ENCODE results near the gene PTPRM.

Gene PTPRM

DNA sequence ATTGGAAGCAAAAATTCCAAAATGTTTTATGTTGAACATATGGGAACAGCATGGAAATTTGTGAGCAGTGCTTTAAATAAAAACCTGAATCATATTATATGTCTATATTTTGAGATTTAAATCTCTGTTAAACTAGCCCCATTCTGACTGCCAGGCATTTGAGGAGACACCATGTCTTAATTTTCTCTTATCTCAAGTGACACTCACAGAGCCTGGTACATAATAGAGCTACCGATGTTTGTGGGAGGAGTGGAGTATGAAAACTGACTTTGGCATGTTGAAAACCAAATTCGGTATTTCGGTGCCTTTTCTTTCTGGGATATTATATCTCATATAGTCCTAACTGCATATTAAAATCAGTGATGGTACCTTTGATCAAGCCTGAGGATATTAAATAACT, 124.1 kb downstream of the PTPRM start:
- TF ChIP-seq TOX (CRISPR knock-in tag; IDR thresholded peaks at IDR 0.05; ENCODE audit: borderline replicate concordance) (no peak), BACH2 (CRISPR knock-in tag; IDR thresholded peaks at IDR 0.05; ENCODE audit: borderline replicate concordance) (no peak), ISL1 (CRISPR knock-in tag; IDR thresholded peaks at IDR 0.05) (no peak), ZC3H10 (CRISPR knock-in tag; IDR thresholded peaks at IDR 0.05) (no peak), ZNF70 (CRISPR knock-in tag; IDR thresholded peaks at IDR 0.05) (no peak), GLIS3 (CRISPR knock-in tag; IDR thresholded peaks at IDR 0.05) (no peak), TCF4 (CRISPR knock-in tag; IDR thresholded peaks at IDR 0.05; ENCODE audit: borderline replicate concordance) (no peak), POU6F1 (CRISPR knock-in tag; IDR thresholded peaks at IDR 0.05; ENCODE audit: borderline replicate concordance, low read depth) (no peak), ZFP30 (CRISPR knock-in tag; IDR thresholded peaks at IDR 0.05) (no peak), PPARA (CRISPR knock-in tag; IDR thresholded peaks at IDR 0.05; ENCODE audit: borderline replicate concordance) (no peak), ARNTL (CRISPR knock-in tag; IDR thresholded peaks at IDR 0.05; ENCODE audit: borderline replicate concordance, low read depth) (no peak), CSRNP3 (CRISPR knock-in tag; IDR thresholded peaks at IDR 0.05) (no peak), ESRRG (CRISPR knock-in tag; IDR thresholded peaks at IDR 0.05) (no peak), ZFP3 (CRISPR knock-in tag; IDR thresholded peaks at IDR 0.05) (no peak), SNAI2 (CRISPR knock-in tag; IDR thresholded peaks at IDR 0.05) (no peak), OSR1 (CRISPR knock-in tag; IDR thresholded peaks at IDR 0.05) (no peak), ZNF8 (CRISPR knock-in tag; IDR thresholded peaks at IDR 0.05) (no peak), ZNF565 (CRISPR knock-in tag; conservative IDR thresholded peaks at IDR 0.05; ENCODE audit: low read depth) (no peak), CSDC2 (CRISPR knock-in tag; IDR thresholded peaks at IDR 0.05) (no peak)
- TF ChIP-seq, protein P1, sequence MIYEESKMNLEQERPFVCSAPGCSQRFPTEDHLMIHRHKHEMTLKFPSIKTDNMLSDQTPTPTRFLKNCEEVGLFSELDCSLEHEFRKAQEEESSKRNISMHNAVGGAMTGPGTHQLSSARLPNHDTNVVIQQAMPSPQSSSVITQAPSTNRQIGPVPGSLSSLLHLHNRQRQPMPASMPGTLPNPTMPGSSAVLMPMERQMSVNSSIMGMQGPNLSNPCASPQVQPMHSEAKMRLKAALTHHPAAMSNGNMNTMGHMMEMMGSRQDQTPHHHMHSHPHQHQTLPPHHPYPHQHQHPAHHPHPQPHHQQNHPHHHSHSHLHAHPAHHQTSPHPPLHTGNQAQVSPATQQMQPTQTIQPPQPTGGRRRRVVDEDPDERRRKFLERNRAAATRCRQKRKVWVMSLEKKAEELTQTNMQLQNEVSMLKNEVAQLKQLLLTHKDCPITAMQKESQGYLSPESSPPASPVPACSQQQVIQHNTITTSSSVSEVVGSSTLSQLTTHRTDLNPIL (CRISPR knock-in tag; IDR thresholded peaks at IDR 0.05; ENCODE audit: low read depth): no peak
- ATAC-seq: no peak

DNA sequence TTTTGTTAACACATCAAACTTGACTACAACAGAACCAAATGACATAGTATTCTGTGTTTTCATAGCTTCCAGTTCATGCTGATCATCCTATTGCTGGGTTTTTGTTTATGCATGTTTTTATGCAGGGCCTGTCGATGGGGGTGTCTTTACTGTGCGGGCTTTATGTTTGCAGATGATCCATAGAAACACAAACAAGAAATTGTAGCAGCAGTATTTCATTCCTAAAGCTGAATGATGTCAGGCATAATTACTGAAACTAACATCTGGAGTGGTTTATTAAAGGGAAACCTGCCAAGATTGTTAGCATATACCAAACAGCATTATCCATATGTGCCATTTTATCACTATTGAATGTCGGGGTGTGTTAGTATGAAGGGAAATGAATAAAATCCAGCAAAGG, 129.7 kb downstream of the PTPRM start:
- ATAC-seq: no peak
- TF ChIP-seq ZNF70 (CRISPR knock-in tag; IDR thresholded peaks at IDR 0.05) (no peak), TCF4 (CRISPR knock-in tag; IDR thresholded peaks at IDR 0.05; ENCODE audit: borderline replicate concordance) (no peak), POU6F1 (CRISPR knock-in tag; IDR thresholded peaks at IDR 0.05; ENCODE audit: borderline replicate concordance, low read depth) (no peak), TOX (CRISPR knock-in tag; IDR thresholded peaks at IDR 0.05; ENCODE audit: borderline replicate concordance) (no peak), ZNF565 (CRISPR knock-in tag; conservative IDR thresholded peaks at IDR 0.05; ENCODE audit: low read depth) (no peak), ARNTL (CRISPR knock-in tag; IDR thresholded peaks at IDR 0.05; ENCODE audit: borderline replicate concordance, low read depth) (no peak), SNAI2 (CRISPR knock-in tag; IDR thresholded peaks at IDR 0.05) (no peak), ESRRG (CRISPR knock-in tag; IDR thresholded peaks at IDR 0.05) (no peak), TSHZ2 (CRISPR knock-in tag; IDR thresholded peaks at IDR 0.05) (no peak), GLIS3 (CRISPR knock-in tag; IDR thresholded peaks at IDR 0.05) (no peak), OSR1 (CRISPR knock-in tag; IDR thresholded peaks at IDR 0.05) (no peak)
- TF ChIP-seq, protein P2, sequence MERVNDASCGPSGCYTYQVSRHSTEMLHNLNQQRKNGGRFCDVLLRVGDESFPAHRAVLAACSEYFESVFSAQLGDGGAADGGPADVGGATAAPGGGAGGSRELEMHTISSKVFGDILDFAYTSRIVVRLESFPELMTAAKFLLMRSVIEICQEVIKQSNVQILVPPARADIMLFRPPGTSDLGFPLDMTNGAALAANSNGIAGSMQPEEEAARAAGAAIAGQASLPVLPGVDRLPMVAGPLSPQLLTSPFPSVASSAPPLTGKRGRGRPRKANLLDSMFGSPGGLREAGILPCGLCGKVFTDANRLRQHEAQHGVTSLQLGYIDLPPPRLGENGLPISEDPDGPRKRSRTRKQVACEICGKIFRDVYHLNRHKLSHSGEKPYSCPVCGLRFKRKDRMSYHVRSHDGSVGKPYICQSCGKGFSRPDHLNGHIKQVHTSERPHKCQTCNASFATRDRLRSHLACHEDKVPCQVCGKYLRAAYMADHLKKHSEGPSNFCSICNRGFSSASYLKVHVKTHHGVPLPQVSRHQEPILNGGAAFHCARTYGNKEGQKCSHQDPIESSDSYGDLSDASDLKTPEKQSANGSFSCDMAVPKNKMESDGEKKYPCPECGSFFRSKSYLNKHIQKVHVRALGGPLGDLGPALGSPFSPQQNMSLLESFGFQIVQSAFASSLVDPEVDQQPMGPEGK (CRISPR knock-in tag; IDR thresholded peaks at IDR 0.05; ENCODE audit: borderline replicate concordance): no peak
- TF ChIP-seq, protein P1 (CRISPR knock-in tag; IDR thresholded peaks at IDR 0.05; ENCODE audit: low read depth): no peak

Measured in SK-N-SH treated with all-trans-retinoic acid at 6 μM for 48 hours (cell line).